ENCODE data around the gene TAS2R16. TPM values are rescaled to one million over a fixed set of nuclear protein-coding genes. Genes with fewer than 3 reads are reported as not detected.
A peak's percentile ranks its signal among the peaks of the same experiment; 100 is the strongest.

TAS2R16 gene
- total RNA-seq, 1 experiment from 2014 or later: not detected

GRCh38 chr7:123003539-123004126 lies 8.1 kb upstream of the TAS2R16 start:
- no peak for TF ChIP-seq CTCF (conservative IDR thresholded peaks at IDR 0.05)
- H3K79me1 ChIP-seq (ENCODE audit: insufficient read depth, low read depth, low read length, poor library complexity, severe bottlenecking): no peaks in the 10 kb centered on the region
- Mint-ChIP-seq H3K4me1 (peaks cover 6 to 9% of the 10 kb centered on the region in 2 experiments), H3K36me3 (ENCODE audit: insufficient read depth in 1 of 3, low read depth in 3 of 3) (no peaks in the 10 kb centered on the region), H3K9me3 (no peaks in the 10 kb centered on the region), H3K4me3 (no peak overlapping the region), H3K27ac (peak overlapping the region in 1 of 3 experiments; percentile 8; a peak in 3 of 7 replicates), H3K27me3 (ENCODE audit: low read depth) (no peaks in the 10 kb centered on the region)
- no peak overlapping the region for H3K23ac ChIP-seq (ENCODE audit: insufficient read length, low read depth, low read length)
- no peak overlapping the region for H3K9ac ChIP-seq (ENCODE audit: extremely low read depth, insufficient read length, low read length)
- no peaks in the 10 kb centered on the region for H4K20me1 ChIP-seq (ENCODE audit: control insufficient read depth, insufficient read depth, insufficient read length)
- H3K4ac ChIP-seq (ENCODE audit: low read depth, low read length): no peak overlapping the region
- DNase-seq: no peak
- no peaks in the 10 kb centered on the region for H3K9me3 ChIP-seq (ENCODE audit: control insufficient read depth, low read depth, low read length)
- H2BK20ac ChIP-seq (ENCODE audit: low read depth, low read length, poor library complexity, severe bottlenecking): no peak overlapping the region
- no peaks in the 10 kb centered on the region for H3K23me2 ChIP-seq (ENCODE audit: insufficient read length, low read depth, low read length, poor library complexity, severe bottlenecking)
- H3T11ph ChIP-seq (ENCODE audit: low read length): no peak overlapping the region
- no peak overlapping the region for H3K27ac ChIP-seq (ENCODE audit: insufficient read length, low read depth, low read length)
- H3K79me2 ChIP-seq (ENCODE audit: insufficient read depth, low read length): no peaks in the 10 kb centered on the region
- no peak overlapping the region for H2BK120ac ChIP-seq (ENCODE audit: low read depth, low read length, poor library complexity, severe bottlenecking)
- H3K4me1 ChIP-seq (ENCODE audit: insufficient read depth, low read length): no peaks in the 10 kb centered on the region
- H2BK15ac ChIP-seq (ENCODE audit: low read depth, low read length): no peak overlapping the region
- no peak overlapping the region for H2AK5ac ChIP-seq (ENCODE audit: insufficient read length, low read length)
- H4K5ac ChIP-seq (ENCODE audit: insufficient read length, low read depth, low read length): no peak overlapping the region
- H2BK5ac ChIP-seq (ENCODE audit: insufficient read length, low read length): no peak overlapping the region
- H3K18ac ChIP-seq (ENCODE audit: insufficient read length, low read depth, low read length): no peak overlapping the region
- H4K8ac ChIP-seq (replicated peaks; ENCODE audit: insufficient read length, low read depth, low read length): no peak overlapping the region
- no peak overlapping the region for H4K91ac ChIP-seq (ENCODE audit: insufficient read length, low read depth, low read length)
- no peak overlapping the region for H2AFZ ChIP-seq (ENCODE audit: low read length)
- H3K56ac ChIP-seq (ENCODE audit: insufficient read length, low read depth, low read length): no peak overlapping the region
- H3K27me3 ChIP-seq (ENCODE audit: insufficient read depth, low read length): no peaks in the 10 kb centered on the region
- no CpG with 5 or more reads among the region's 5 CpGs for WGBS (ENCODE audit: extremely low coverage, insufficient read length, low lambda C conversion rate)
- H3K4me2 ChIP-seq (ENCODE audit: insufficient read depth, insufficient read length, low read length): no peak overlapping the region
- H2BK12ac ChIP-seq (ENCODE audit: insufficient read length, low read depth, low read length): no peak overlapping the region
- no peak overlapping the region for H3K14ac ChIP-seq (ENCODE audit: insufficient read depth, low read length)
